A549 (cell line): Measurements from ENCODE around the gene TTN. TPM values are rescaled to one million over a fixed set of nuclear protein-coding genes. Genes with fewer than 3 reads are reported as not detected.

Experiments
- ATAC-seq, 2 experiments: fragments of 200-7000 bp in 1 of 2; fragments of >200 bp in 1 of 2; cut with Nextera tagmentation in 1 of 2; cut with Tn5 transposase in 1 of 2; 3 replicates each; pipeline versions ENCODE4 v1.8.0 to v1.9.1; 2018 to 2020; ENCODE audit warnings: mild to moderate bottlenecking in 1 of 2, moderate library complexity in 1 of 2
- CTCF ChIA-PET: fragments of 300-600 bp; sonication (Branson Sonifier 250); formaldehyde crosslinking; extraction: SDS; loops from one replicate; lab custom pipeline; 2021; ENCODE audit warnings: antibody characterized with exemption, inconsistent platforms; lab: Yijun Ruan, JAX
- POLR2A ChIA-PET: fragments of 350-600 bp; formaldehyde crosslinking; extraction: SDS; loops from one replicate; lab custom pipeline; 2021; ENCODE audit warnings: antibody characterized with exemption, inconsistent platforms; lab: Yijun Ruan, JAX
- DNase-seq, 2 experiments: peaks; one replicate each; pipeline versions ENCODE4 v3.0.0 to v3.0.0-alpha.2; 2011 to 2016; ENCODE audit warnings: low read depth in 1 of 2, low spot score in 1 of 2
- FAIRE-seq: peaks from 2 replicates; lab custom pipeline; 2011; peaks lifted over from hg19 to GRCh38; lab: Jason Lieb, UNC
- H3K27ac ChIP-seq, 2 experiments: fragments of >200 bp; sonication (Bioruptor Twin); formaldehyde crosslinking; 3 replicates each; pipeline ENCODE4 v1.5.1; 2016 to 2017
- H3K4me1 ChIP-seq: fragments of >200 bp; sonication (Bioruptor Twin); formaldehyde crosslinking; 3 replicates; pipeline ENCODE4 v1.6.1; 2016
- H3K4me2 ChIP-seq: fragments of >200 bp; sonication (Bioruptor Twin); formaldehyde crosslinking; 3 replicates; pipeline ENCODE4 v1.6.1; 2016
- H3K4me3 ChIP-seq: fragments of >200 bp; sonication (Bioruptor Twin); formaldehyde crosslinking; 3 replicates; pipeline ENCODE4 v1.5.1; 2016
- H3K9me3 ChIP-seq: fragments of >200 bp; sonication (Bioruptor Twin); formaldehyde crosslinking; 3 replicates; pipeline ENCODE4 v1.6.1; 2016
- BHLHE40 ChIP-seq: IDR thresholded peaks from 2 replicates; pipeline ENCODE4 v1.6.1; 2012; ENCODE audit warnings: low read depth, low read length, inconsistent platforms
- CBX2 ChIP-seq: fragments of 200-600 bp; sonication (generic); IDR thresholded peaks from 2 replicates; pipeline ENCODE4 v1.6.1; 2016; ENCODE audit warnings: low read depth, mild to moderate bottlenecking, borderline replicate concordance
- CBX8 ChIP-seq: fragments of 200-600 bp; sonication (generic); IDR thresholded peaks from 2 replicates; pipeline ENCODE4 v1.6.1; 2016
- CHD4 ChIP-seq: fragments of 200-600 bp; sonication (generic); IDR thresholded peaks from 2 replicates; pipeline ENCODE4 v1.6.1; 2016; ENCODE audit warnings: antibody characterized with exemption, mild to moderate bottlenecking, borderline replicate concordance
- E2F6 ChIP-seq: IDR thresholded peaks from 2 replicates; pipeline ENCODE4 v1.6.1; 2012; ENCODE audit warnings: low read depth, borderline replicate concordance
- EHF ChIP-seq: fragments of 250-450 bp; sonication (Bioruptor Pico); IDR thresholded peaks from 2 replicates; pipeline ENCODE4 v1.5.0; 2020; ENCODE audit warnings: mild to moderate bottlenecking
- EHMT2 ChIP-seq: fragments of 200-600 bp; sonication (generic); IDR thresholded peaks from 2 replicates; pipeline ENCODE4 v1.6.1; 2016; ENCODE audit warnings: antibody characterized with exemption, low read depth, mild to moderate bottlenecking, moderate library complexity
- EP300 ChIP-seq, 2 experiments: fragments of >200 bp; sonication (Bioruptor Twin); formaldehyde crosslinking; IDR thresholded peaks; 2 replicates in 1 of 2; 3 replicates in 1 of 2; pipeline ENCODE4 v1.6.1; 2016 to 2017
- FOXS1 ChIP-seq: fragments of 250-450 bp; sonication (Bioruptor Pico); IDR thresholded peaks from 2 replicates; pipeline ENCODE4 v1.5.0; 2020; ENCODE audit warnings: mild to moderate bottlenecking, moderate library complexity
- HDAC2 ChIP-seq: fragments of 200-600 bp; sonication (generic); IDR thresholded peaks from 2 replicates; pipeline ENCODE4 v1.6.1; 2016
- JUNB ChIP-seq: fragments of >200 bp; sonication (Bioruptor Twin); formaldehyde crosslinking; IDR thresholded peaks from 2 replicates; pipeline ENCODE4 v1.6.1; 2016
- MAFK ChIP-seq: fragments of 450-650 bp; IDR thresholded peaks from 2 replicates; pipeline ENCODE4 v1.6.1; 2014; ENCODE audit not compliant: partially characterized antibody
- MAX ChIP-seq: IDR thresholded peaks from 2 replicates; pipeline ENCODE4 v1.6.1; 2012
- MAZ ChIP-seq: fragments of 150-350 bp; IDR thresholded peaks from 2 replicates; pipeline ENCODE4 v1.6.1; 2014; ENCODE audit warnings: antibody characterized with exemption, low read depth, low read length, borderline replicate concordance
- MYC ChIP-seq: IDR thresholded peaks from 2 replicates; pipeline ENCODE4 v1.6.1; 2012; ENCODE audit warnings: mild to moderate bottlenecking, inconsistent platforms, low read length, improper control_type of control experiment, borderline replicate concordance
- NFE2L2 ChIP-seq: fragments of 150-350 bp; conservative IDR thresholded peaks from 2 replicates; pipeline ENCODE4 v1.6.1; 2014; ENCODE audit warnings: low read length
- PBX3 ChIP-seq: IDR thresholded peaks from 2 replicates; pipeline ENCODE4 v1.6.1; 2012
- POLR2A ChIP-seq: IDR thresholded peaks from 2 replicates; pipeline ENCODE4 v1.6.1; 2012; ENCODE audit warnings: mild to moderate bottlenecking, low read length
- POLR2AphosphoS2 ChIP-seq: conservative IDR thresholded peaks from 2 replicates; pipeline ENCODE4 v1.6.1; 2012; ENCODE audit warnings: low read length, improper control_type of control experiment, inconsistent platforms
- RARB ChIP-seq: fragments of 250-450 bp; sonication (Bioruptor Pico); IDR thresholded peaks from 2 replicates; pipeline ENCODE4 v1.8.0; 2021; ENCODE audit warnings: mild to moderate bottlenecking, moderate library complexity
- RCOR1 ChIP-seq: fragments of 150-350 bp; IDR thresholded peaks from 2 replicates; pipeline ENCODE4 v1.6.1; 2014; ENCODE audit warnings: antibody characterized with exemption, low read length, low read depth
- RNF2 ChIP-seq: fragments of 200-600 bp; sonication (generic); IDR thresholded peaks from 2 replicates; pipeline ENCODE4 v1.6.1; 2016; ENCODE audit warnings: low read depth, mild to moderate bottlenecking, antibody characterized with exemption, moderate library complexity, borderline replicate concordance
- TP53 ChIP-seq: fragments of 250-450 bp; sonication (Bioruptor Pico); IDR thresholded peaks from 2 replicates; pipeline ENCODE4 v1.5.0; 2021; ENCODE audit warnings: mild to moderate bottlenecking, moderate library complexity
- ZSCAN20 ChIP-seq: fragments of 250-450 bp; sonication (Bioruptor Pico); IDR thresholded peaks from 2 replicates; pipeline ENCODE4 v1.8.0; 2022; ENCODE audit warnings: mild to moderate bottlenecking, moderate library complexity
- WGBS: methylation state at CpG from one replicate; pipeline ENCODE4 v1.1.6; 2017; ENCODE audit errors: missing lambda C conversion rate; 5-methylcytosine and 5-hydroxymethylcytosine counted together
- polyA plus RNA-seq, 4 experiments: library from polyadenylated mRNA; depleted of rRNA in 3 of 4; stranded (reverse); fragments of >200 nt; fragmentation: RNase III in 1 of 4; extraction: RNeasy Plus Mini Kit Qiagen cat#74134 plus additional on column Dnase treatment in 1 of 4; gene quantifications; 2 replicates in 3 of 4; 3 replicates in 1 of 4; pipeline ENCODE4 v1.2.3, GENCODE V29; 2011 to 2017
- TF ChIP-seq, protein P1 (sequence below): fragments of 450-650 bp; IDR thresholded peaks from 2 replicates; pipeline ENCODE4 v1.6.1; 2014; ENCODE audit warnings: antibody characterized with exemption
- TF ChIP-seq, protein P2 (sequence below): fragments of 250-450 bp; sonication (Bioruptor Pico); IDR thresholded peaks from 2 replicates; pipeline ENCODE4 v1.5.0; 2020; ENCODE audit warnings: low read depth, mild to moderate bottlenecking, moderate library complexity

Gene TTN
- polyA plus RNA-seq, 2 of the 4 experiments (the other 2 are of a cell fraction): under 0.01 TPM; not detected in 1

DNA sequence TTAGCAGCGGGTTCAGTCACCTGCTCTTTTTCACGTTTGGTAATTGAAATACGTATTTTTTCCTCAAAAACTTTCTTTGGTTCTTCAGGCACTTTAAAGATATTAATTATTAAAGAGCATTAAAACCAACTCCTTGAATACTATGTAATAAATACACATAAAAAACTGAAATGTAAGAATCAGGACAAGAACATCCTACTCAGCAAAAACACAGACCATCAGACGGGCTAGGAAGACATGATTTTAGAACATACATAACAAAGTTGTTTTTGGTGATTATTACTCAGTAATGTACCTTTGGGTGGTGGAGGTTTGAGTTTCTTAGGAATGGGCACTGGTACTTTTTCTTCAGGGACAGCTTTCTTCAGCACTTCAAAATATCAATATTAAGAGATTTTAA, 126.1 kb downstream of the TTN start:
- no peak overlapping the region for H3K4me2 ChIP-seq
- DNase-seq (no peak), ATAC-seq (no peak), FAIRE-seq (no peak)
- H3K4me3 ChIP-seq: no peak overlapping the region
- no peak overlapping the region for H3K27ac ChIP-seq
- TF ChIP-seq, protein P1, sequence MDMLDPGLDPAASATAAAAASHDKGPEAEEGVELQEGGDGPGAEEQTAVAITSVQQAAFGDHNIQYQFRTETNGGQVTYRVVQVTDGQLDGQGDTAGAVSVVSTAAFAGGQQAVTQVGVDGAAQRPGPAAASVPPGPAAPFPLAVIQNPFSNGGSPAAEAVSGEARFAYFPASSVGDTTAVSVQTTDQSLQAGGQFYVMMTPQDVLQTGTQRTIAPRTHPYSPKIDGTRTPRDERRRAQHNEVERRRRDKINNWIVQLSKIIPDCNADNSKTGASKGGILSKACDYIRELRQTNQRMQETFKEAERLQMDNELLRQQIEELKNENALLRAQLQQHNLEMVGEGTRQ: no peak
- TF ChIP-seq CHD4 (no peak), MAFK (peak; percentile 72), RNF2 (no peak)
- POLR2A ChIA-PET: no interaction called here
- CTCF ChIA-PET: no interaction called here
- H3K9me3 ChIP-seq: no peaks in the 10 kb centered on the region
- 6% methylated on average over 4 of the region's 4 CpGs for WGBS
- H3K4me1 ChIP-seq: no peaks in the 10 kb centered on the region

DNA sequence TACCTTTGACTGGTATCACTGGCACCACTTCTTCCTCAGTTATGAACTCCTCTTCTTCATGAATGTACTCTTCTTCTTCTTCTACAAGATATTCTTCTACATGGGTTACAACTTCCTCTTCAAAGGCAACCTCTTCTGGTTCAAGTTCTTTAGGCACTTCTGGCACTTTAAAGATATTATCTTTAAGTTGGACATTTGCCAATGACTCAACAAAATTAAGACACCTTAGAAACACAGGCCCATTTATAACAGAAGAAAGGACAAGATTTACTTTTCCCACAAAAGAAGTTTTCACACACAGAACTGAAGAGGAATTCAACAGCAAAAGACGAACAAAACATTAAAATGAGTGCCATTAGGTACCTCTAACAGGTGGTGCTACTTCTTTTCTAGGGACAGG, 127.3 kb downstream of the TTN start:
- DNase-seq (no peak), FAIRE-seq (no peak), ATAC-seq (no peak)
- Histone ChIP-seq H3K9me3 (no peaks in the 10 kb centered on the region), H3K4me3 (no peak overlapping the region), H3K4me2 (no peak overlapping the region), H3K4me1 (no peaks in the 10 kb centered on the region), H3K27ac (no peak overlapping the region)
- WGBS: 0% methylated on average over 1 of the region's 1 CpG
- CTCF ChIA-PET: interaction anchor here (0.8 kb wide), 1 partner anchor 31 kb away, joined by 3 read pairs; no protein-coding TSS in a partner anchor
- POLR2A ChIA-PET: no interaction called here
- TF ChIP-seq EHMT2 (no peak), POLR2AphosphoS2 (no peak), PBX3 (no peak), TP53 (CRISPR knock-in tag) (no peak), RCOR1 (no peak), MAX (no peak), FOXS1 (no peak), POLR2A (no peak), BHLHE40 (no peak), RARB (no peak), NFE2L2 (no peak), MYC (no peak), JUNB (no peak), HDAC2 (no peak), CBX2 (no peak), EP300 (IDR thresholded peaks at IDR 0.05) (no peak), EHF (no peak), RNF2 (no peak), E2F6 (no peak)
- TF ChIP-seq, protein P2, sequence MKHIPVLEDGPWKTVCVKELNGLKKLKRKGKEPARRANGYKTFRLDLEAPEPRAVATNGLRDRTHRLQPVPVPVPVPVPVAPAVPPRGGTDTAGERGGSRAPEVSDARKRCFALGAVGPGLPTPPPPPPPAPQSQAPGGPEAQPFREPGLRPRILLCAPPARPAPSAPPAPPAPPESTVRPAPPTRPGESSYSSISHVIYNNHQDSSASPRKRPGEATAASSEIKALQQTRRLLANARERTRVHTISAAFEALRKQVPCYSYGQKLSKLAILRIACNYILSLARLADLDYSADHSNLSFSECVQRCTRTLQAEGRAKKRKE (CRISPR knock-in tag): no peak

DNA sequence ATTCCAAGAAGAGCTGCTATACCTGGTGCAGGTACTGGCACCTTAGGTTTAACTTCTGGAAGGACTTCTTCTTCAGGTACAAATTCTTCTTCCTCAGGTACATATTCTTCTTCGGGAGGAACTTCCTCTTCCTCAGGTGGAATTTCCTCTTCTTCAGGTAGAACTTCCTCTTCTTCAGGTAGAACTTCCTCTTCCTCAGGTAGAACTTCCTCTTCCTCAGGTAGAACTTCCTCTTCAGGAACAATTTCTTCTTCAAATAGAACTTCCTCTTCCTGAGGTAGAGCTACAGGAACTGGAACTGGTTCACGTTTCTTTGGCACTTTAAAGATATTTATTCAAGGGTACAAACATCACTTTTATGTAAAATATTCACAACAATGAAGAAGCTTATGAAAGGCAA, 129.6 kb downstream of the TTN start:
- no peaks in the 10 kb centered on the region for H3K4me1 ChIP-seq
- WGBS: 3% methylated on average over 2 of the region's 2 CpGs
- ChIA-PET POLR2A (no interaction called here), CTCF (interaction anchor here (1.3 kb wide), 1 partner anchor 23 kb away, joined by 3 read pairs; no protein-coding TSS in a partner anchor)
- no peak overlapping the region for H3K4me3 ChIP-seq
- H3K4me2 ChIP-seq: no peak overlapping the region
- no peaks in the 10 kb centered on the region for H3K9me3 ChIP-seq
- TF ChIP-seq MAZ (no peak), MAFK (no peak), BHLHE40 (no peak), E2F6 (no peak), JUNB (no peak), EHMT2 (no peak), ZSCAN20 (CRISPR knock-in tag) (no peak), CBX8 (no peak)
- ATAC-seq (no peak), FAIRE-seq (no peak), DNase-seq (no peak)
- no peak overlapping the region for H3K27ac ChIP-seq
